Regular cardiac myocyte (primary cell): ENCODE measurements around the gene PROX2. TPM values are rescaled to one million over a fixed set of nuclear protein-coding genes. Genes with fewer than 3 reads are reported as not detected.

Experiments
- total RNA-seq: library from RNA; depleted of rRNA; stranded (reverse); fragments of >200 nt; gene quantifications from 2 replicates; pipeline ENCODE4 v1.2.3, GENCODE V29; 2014

PROX2 gene
- total RNA-seq = not detected in 2 replicates

DNA sequence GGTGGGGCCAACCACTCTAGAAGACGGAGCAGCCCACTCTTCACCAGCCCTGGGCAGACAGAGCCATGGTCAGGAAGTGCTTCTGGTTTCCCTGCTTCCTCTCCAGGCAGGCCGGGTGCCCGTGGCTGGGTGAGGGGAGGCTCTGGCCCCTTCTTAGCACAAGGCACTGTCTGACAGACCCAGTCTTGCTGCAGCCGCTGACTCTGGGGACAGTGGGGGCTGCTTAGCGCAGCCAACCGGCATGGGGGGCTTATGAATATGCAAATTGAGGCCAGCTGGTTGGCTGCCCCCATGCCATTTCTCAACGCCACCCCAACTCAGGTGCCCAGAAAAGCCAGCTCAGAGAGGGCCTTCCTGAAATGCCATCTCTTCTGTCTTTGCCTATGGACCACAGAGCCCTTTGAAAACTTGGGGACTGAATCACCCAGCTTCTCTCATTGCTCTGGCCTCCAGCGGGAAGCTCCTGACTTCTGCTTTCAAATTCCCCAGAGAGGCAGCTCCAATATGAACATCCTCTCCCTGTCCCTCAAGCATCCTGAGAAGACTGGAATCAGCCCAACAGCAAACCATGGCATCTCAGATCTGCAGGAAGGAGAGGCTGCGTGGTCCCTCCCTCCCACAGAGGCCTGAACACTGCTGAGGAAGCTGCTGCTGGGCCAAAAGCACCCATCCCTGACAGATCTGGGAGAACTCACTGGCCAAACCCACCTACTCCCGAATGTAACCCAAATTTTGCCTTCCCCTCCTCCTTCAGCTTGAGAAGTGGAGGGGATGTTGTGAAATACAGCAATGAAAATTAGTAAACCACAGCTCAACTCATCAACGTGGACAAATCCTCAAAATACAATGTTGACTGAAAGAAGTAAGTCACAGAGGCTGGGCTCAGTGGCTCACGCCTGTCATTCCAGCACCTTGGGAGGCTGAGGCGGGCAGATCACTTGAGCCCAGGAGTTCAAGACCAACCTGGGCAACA lies at the start of gene PROX2:
Gene PROX2, minus strand, starts transcription at position 205 of the 973 bp plus-strand sequence. CDS start 12,311 bp downstream, outside the sequence.

DNA sequence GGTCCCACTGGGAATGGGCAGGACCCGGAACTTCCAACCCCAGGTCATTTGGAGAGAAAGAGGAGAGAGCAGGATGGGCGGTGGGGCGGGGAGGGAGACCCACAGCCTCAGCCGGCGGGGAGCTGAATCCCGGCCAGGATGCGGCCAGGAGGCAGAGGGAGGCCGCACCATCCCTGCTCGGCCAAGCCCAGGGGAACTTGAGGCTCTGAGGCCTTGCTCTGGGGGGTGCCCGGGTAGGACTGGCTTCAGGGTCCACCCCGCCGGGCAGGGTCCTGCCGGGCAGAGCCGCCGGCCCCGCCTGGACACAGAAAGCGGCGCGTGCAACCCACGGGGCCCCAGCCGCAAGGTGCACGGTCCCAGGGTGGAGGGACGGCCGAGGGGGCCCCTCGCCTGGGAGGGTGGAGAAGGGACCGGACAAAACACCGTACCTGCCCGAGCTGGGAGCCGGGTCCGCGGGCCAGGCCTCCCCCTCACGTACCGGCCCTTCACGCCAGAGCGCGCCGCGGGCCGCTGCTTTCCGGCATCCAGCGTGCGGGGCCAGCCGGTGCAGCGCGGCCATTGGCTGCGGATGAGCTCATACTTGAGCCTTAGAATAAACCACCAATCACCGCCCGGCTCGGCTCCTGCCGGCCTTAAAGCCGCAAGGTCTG lies 46.9 kb upstream of the PROX2 start, which contains the start of gene RPS6KL1:
Gene RPS6KL1, minus strand, starts transcription at position 509 of the 650 bp plus-strand sequence. CDS start 1,719 bp downstream, outside the sequence.

DNA sequence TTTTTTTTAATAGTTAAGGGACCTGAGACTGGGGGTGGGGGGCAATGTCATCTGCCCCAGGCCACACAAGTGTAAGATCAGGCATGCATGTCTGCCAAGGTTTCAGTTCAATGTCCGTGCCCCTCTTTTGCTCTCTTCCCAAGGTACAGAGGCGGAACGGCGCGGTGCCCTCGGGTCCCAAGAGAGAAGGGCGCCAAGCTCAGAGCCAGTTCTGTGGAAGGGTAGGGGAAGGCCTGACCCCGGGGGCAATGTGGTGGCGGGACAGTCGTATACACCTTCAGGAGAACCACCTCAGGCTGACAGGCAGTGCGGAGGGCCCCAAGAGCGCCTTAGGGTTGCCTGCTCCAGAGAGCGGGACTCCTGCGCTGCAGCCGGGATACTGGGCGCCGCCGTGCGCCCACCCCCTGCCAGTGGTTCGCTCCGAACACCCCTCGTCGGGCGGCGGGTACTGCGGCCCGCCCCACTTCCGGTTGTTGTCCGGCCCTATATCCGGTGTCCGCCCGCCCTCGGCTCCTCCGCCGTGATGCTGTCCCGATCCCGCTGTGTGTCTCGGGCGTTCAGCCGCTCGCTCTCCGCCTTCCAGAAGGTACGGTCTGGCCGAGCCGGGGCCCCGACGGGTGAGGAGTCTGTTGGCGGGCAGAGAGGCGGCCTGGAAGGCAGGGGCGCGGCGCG lies 5.6 kb upstream of the PROX2 start, which contains the start of gene DLST:
Gene DLST, plus strand, starts transcription at position 486 of the 672 bp plus-strand sequence. Its CDS starts 38 bp downstream, at position 524.

Other genes starting within 250 kb of the PROX2 start
- gene AREL1, start 163.1 kb downstream of the PROX2 start, total RNA-seq = 21.7 and 32.8 TPM in 2 replicates
- gene FCF1, start 163.0 kb downstream of the PROX2 start, total RNA-seq = 40.6 and 45.2 TPM in 2 replicates
- gene YLPM1, start 112.8 kb downstream of the PROX2 start, total RNA-seq = 20.5 and 20.9 TPM in 2 replicates
- 48.5 and 80.7 TPM in 2 replicates for gene DLST, start 5.8 kb upstream of the PROX2 start, total RNA-seq
- gene RPS6KL1, start 47.1 kb upstream of the PROX2 start, total RNA-seq = 0.56 and 0.96 TPM in 2 replicates
- 14.0 and 17.8 TPM in 2 replicates for gene PGF, start 79.5 kb upstream of the PROX2 start, total RNA-seq
- 46.2 and 73.4 TPM in 2 replicates for gene EIF2B2, start 126.8 kb upstream of the PROX2 start, total RNA-seq
- gene MLH3, start 175.3 kb upstream of the PROX2 start, total RNA-seq = 25.9 and 39.2 TPM in 2 replicates
- 6.8 and 11.9 TPM in 2 replicates for gene ACYP1, start 187.9 kb upstream of the PROX2 start, total RNA-seq
- 0.85 and 0.96 TPM in 2 replicates for gene ZC2HC1C, start 193.5 kb upstream of the PROX2 start, total RNA-seq